RWPE2 (cell line): ENCODE measurements around the gene RPL7A.
A peak's percentile ranks its signal among the peaks of the same experiment; 100 is the strongest.

Experiments
- ATAC-seq: fragments of 200-7000 bp; cut with Tn5 transposase; 3 replicates; pipeline ENCODE4 v1.9.1; 2021; ENCODE audit warnings: low read depth
- DNase-seq: peaks from one replicate; pipeline ENCODE4 v3.0.0-alpha.2; 2020; ENCODE audit warnings: low spot score
- H3K27ac ChIP-seq: fragments of 450-650 bp; 2 replicates; pipeline ENCODE4 v1.5.1; 2017; ENCODE audit warnings: mild to moderate bottlenecking; ENCODE audit not compliant: poor library complexity, severe bottlenecking
- H3K27me3 ChIP-seq: fragments of 250-450 bp; sonication (Bioruptor Pico); 2 replicates; pipeline ENCODE4 v1.5.1; 2021; ENCODE audit warnings: mild to moderate bottlenecking, moderate library complexity; ENCODE audit not compliant: insufficient read depth, poor library complexity, severe bottlenecking
- H3K36me3 ChIP-seq: fragments of 250-450 bp; sonication (Bioruptor Pico); 2 replicates; pipeline ENCODE4 v1.5.1; 2020; ENCODE audit warnings: low read depth, mild to moderate bottlenecking, moderate library complexity
- H3K4me1 ChIP-seq: fragments of 250-450 bp; sonication (Bioruptor Pico); 2 replicates; pipeline ENCODE4 v1.5.1; 2021; ENCODE audit warnings: mild to moderate bottlenecking, moderate library complexity; ENCODE audit not compliant: insufficient read depth, poor library complexity, severe bottlenecking
- H3K4me3 ChIP-seq: fragments of 250-450 bp; sonication (Bioruptor Pico); 2 replicates; pipeline ENCODE4 v1.5.1; 2021; ENCODE audit warnings: mild to moderate bottlenecking, moderate library complexity; ENCODE audit not compliant: severe bottlenecking
- H3K9me3 ChIP-seq: fragments of 250-450 bp; sonication (Bioruptor Pico); 2 replicates; pipeline ENCODE4 v1.5.1; 2021; ENCODE audit warnings: mild to moderate bottlenecking, moderate library complexity; ENCODE audit not compliant: severe bottlenecking
- TF ChIP-seq, protein P1 (sequence below): fragments of 450-650 bp; IDR thresholded peaks from one replicate; pipeline ENCODE4 v1.5.1; 2017; ENCODE audit warnings: mild to moderate bottlenecking, moderate library complexity; ENCODE audit not compliant: poor library complexity, severe bottlenecking

RPL7A gene

DNA sequence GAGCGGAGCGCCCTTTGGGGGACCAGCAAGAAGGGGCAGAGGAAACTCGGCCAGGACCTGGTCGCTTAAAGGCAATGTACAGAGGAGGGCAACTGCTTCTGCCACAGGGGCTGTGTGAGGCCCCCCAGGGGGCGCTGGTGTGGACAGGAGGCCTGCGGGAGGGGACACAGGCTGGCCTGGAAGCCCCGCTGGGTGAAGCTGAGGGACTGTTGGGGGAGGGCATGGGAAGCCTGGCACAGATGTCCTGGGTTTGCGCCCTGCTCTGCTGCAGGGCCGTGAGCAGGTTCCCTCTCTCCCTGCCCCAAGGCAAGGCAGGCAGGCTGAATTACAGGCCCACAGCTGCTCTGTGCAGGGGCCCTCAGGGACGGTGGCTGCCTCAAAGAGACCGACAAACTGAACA lies 5.4 kb upstream of the RPL7A start:
- H3K4me3 ChIP-seq, result no peak overlapping the region
- no peaks in the 10 kb centered on the region for H3K9me3 ChIP-seq
- H3K27ac ChIP-seq, result no peak overlapping the region
- H3K36me3 ChIP-seq, result peaks cover 70% of the 10 kb centered on the region
- DNase-seq (no peak), ATAC-seq (no peak)
- no peaks in the 10 kb centered on the region for H3K4me1 ChIP-seq
- no peaks in the 10 kb centered on the region for H3K27me3 ChIP-seq
- TF ChIP-seq, protein P1, sequence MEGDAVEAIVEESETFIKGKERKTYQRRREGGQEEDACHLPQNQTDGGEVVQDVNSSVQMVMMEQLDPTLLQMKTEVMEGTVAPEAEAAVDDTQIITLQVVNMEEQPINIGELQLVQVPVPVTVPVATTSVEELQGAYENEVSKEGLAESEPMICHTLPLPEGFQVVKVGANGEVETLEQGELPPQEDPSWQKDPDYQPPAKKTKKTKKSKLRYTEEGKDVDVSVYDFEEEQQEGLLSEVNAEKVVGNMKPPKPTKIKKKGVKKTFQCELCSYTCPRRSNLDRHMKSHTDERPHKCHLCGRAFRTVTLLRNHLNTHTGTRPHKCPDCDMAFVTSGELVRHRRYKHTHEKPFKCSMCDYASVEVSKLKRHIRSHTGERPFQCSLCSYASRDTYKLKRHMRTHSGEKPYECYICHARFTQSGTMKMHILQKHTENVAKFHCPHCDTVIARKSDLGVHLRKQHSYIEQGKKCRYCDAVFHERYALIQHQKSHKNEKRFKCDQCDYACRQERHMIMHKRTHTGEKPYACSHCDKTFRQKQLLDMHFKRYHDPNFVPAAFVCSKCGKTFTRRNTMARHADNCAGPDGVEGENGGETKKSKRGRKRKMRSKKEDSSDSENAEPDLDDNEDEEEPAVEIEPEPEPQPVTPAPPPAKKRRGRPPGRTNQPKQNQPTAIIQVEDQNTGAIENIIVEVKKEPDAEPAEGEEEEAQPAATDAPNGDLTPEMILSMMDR, result no peak

GRCh38 chr9:133344071-133344470 lies 3.9 kb upstream of the RPL7A start:
- no peak for DNase-seq
- no peak overlapping the region for H3K4me3 ChIP-seq
- no peaks in the 10 kb centered on the region for H3K27me3 ChIP-seq
- ATAC-seq, result no peak
- H3K9me3 ChIP-seq, result no peaks in the 10 kb centered on the region
- no peak overlapping the region for H3K27ac ChIP-seq
- peaks cover 75% of the 10 kb centered on the region for H3K36me3 ChIP-seq
- TF ChIP-seq, protein P1, result no peak
- H3K4me1 ChIP-seq, result no peaks in the 10 kb centered on the region

DNA sequence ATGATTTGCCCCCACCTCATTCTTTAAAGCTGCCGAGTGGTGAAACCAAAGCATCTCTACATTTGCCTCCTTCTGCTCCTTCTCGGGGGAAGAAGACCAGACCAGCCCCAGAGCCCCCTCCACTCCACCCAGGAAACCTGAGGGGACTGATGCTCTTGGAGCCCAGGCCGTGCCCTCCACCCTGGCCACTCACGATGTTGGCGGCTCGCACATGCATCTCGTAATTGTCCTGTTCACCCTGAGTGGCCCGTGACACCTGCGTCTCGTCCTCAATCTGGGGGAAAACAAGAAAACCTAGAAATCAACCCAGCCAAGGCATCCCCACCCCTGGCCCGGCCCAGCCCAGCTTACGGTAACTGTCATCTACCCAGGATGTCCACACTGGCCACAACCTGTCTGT lies 3.0 kb upstream of the RPL7A start:
- DNase-seq (no peak), ATAC-seq (no peak)
- H3K9me3 ChIP-seq, result no peaks in the 10 kb centered on the region
- H3K36me3 ChIP-seq, result peaks cover 75% of the 10 kb centered on the region
- H3K27me3 ChIP-seq, result no peaks in the 10 kb centered on the region
- H3K4me1 ChIP-seq, result peaks cover 7% of the 10 kb centered on the region
- no peak overlapping the region for H3K27ac ChIP-seq
- H3K4me3 ChIP-seq, result no peak overlapping the region
- TF ChIP-seq, protein P1, result no peak

DNA sequence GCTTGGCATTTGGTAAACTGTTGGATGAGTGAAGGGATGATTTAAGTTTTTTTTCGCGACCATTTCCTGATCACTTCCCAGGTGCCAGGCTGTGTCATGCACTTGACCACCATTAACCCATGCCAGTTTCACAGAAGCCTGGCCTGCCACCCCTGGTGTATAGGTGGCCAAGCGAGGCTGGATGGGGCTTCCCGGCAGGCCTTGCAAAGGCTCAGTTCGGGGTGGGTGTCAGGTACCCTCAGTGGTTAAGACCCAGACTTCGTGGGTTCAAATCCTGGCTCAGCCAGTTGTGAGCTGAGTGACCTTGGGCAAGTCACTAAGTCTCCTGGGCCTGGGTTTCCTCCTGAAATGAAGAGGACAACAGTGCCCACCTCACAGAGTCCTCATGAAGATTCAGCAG lies 2.4 kb upstream of the RPL7A start:
- Histone ChIP-seq H3K27me3 (no peaks in the 10 kb centered on the region), H3K36me3 (peaks cover 78% of the 10 kb centered on the region), H3K4me3 (no peak overlapping the region), H3K4me1 (peaks cover 7% of the 10 kb centered on the region), H3K9me3 (no peaks in the 10 kb centered on the region), H3K27ac (no peak overlapping the region)
- no peak for ATAC-seq
- TF ChIP-seq, protein P1, result no peak
- DNase-seq, result no peak

DNA sequence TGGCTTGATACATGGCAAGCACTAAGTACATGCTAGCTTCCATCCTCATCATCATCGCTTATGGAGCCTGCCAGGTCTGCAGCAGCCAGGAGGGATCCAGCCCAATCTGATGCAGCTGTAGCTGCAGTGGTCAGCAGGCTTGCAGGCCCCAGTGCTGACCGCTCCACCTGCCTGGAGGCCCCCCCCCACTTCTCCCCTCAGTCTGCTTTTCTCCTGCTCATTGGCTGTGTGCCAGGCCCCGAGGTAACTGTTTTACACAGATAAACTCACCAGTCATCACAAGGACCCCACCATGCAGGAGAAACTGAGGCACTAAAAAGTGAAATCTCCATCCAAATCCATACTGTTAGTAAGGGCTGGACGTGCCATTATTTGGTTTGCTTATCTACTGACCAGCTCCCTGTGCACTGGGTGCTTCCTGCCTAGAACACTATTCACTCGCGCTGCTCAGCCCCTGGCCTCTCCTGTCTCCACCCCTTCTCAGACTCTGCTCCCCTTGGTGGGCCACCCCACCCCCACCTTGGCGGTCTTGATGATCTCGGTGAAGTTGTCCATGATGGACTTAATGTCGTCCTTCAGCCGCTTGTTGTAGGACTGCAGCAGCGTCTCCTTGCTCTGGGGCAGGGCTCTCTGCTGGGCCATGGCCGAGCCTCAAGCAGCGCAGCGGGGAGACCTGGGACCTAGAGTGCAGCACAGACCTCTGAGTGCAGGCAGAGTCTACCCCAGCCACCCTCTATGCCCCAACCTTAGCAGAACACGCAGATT lies 1.8 kb upstream of the RPL7A start:
- H3K36me3 ChIP-seq, result peaks cover 80% of the 10 kb centered on the region

More for the DNA sequence above, 1.8 kb upstream of the RPL7A start:
- ATAC-seq, result no peak
- no peaks in the 10 kb centered on the region for H3K27me3 ChIP-seq
- peaks cover 7% of the 10 kb centered on the region for H3K4me1 ChIP-seq
- no peak for DNase-seq
- no peak overlapping the region for H3K27ac ChIP-seq
- no peaks in the 10 kb centered on the region for H3K9me3 ChIP-seq
- H3K4me3 ChIP-seq, result peak overlapping the region; percentile 93
- TF ChIP-seq, protein P1, result no peak
